GM19239 (cell line): Measurements from ENCODE around the gene CDK6.

Experiments used
- DNase-seq: peaks from one replicate; pipeline ENCODE4 v3.0.0; 2011; ENCODE audit warnings: low spot score; ENCODE audit not compliant: insufficient read length
- FAIRE-seq: peaks from 2 replicates; lab custom pipeline; 2011; peaks lifted over from hg19 to GRCh38; lab: Jason Lieb, UNC

CDK6 gene

DNA sequence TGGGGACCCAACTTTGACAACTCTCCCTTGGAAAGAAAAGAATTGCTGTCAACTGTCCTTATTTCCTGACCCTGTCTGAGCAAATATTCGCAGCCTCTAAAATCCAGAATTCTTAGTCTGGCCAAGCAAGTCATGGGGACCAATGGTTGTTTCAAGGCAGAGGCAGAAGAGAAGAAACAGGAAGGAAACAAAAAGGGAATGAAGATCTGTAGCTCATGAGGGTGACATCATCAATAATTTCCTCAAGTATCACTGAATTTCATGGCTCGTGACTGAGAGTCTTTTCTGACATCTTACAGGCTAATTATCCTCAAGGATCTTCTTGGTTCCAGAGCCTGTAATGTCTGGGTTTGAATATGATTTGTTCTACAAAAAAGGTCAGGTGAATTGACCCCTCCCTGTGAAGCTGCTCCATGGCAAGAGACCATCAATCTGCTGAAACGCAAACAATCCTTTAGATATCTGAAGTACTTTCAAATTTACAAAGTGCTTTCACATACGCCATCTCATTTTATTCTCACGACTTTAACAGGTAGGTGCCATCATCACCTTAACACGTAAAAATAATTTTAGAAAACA lies 5.8 kb downstream of the CDK6 start:
- no peak for DNase-seq
- peak; percentile 80 for FAIRE-seq

DNA sequence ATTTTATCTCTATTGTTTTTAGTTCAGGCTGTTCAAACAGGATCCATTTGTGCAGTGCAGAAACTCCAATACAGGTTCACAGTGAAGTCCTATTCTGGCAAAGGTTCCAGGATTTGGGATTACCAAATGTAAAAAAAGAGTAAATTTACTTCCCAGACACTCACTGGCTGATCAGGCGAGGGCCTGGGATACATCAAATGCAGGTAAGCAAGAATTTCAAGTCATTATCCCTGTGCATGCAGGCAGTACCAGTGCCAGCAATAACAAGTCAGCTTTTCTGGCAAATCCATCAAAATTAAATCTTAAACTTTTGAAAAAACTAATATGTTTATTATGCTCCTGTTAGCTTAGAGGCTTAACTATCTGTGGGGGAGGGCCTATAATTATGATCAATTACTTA lies 6.3 kb downstream of the CDK6 start:
- DNase-seq (no peak), FAIRE-seq (no peak)

DNA sequence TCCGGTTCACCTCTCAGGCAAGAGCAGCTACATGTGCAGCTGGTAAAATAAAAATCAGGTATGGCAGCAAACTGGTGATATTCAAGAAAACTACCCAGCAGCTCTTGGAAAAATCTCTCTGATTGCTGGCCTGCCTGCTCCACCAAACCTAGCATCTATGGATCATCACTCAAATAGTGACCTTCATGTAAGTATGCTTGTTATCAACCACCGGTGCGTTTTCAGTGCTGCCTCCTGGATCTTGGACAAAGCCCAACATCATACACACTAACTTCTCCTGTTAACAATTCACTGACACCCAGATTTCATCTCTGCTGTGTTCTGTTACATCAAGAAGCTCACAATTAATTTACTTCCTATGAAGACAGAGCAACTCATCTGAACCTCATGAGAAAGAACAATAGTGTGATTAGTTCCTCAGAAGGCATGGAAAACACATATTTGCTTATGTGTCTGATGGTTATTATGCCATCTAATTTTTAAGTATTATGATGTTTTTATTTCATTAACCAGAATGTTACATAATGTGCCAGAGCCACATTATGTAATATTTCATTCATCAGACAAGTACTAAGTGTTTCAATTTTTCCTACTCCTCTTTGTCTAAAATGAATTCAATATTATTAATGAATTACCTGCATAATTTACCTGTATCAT lies 8.8 kb downstream of the CDK6 start:
- DNase-seq (no peak), FAIRE-seq (peak; percentile 35)

DNA sequence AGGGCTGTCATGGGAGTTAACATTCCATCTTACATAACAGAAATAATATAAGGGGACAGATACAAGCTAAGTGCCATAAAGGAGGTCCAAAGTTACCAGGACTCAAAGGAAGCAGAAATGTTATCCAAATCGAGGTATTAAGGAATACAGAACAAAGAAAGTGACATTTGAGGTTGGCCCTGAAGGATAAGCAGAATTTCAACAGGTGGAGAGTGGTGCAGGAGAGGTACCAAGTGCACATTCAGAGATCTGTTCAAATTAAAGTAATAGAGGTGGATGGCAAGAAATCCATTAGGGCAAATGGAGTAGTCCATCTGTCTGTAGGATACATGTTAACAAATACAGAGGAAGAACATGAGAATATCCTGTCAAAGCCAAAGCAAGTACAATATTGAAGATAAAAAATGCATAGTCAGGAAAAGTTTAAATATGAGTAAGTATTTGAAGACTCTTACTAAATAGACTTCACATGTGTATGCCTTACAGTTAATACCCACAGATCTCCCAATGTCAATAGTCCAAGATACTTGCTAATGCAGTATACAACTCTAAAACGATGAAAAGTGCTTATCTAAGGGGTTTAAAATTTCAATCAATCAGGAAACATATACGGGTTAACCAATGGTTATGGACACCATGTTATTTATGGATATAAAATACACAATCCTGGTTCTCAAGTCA lies 10.0 kb downstream of the CDK6 start:
- no peak for DNase-seq
- no peak for FAIRE-seq

DNA sequence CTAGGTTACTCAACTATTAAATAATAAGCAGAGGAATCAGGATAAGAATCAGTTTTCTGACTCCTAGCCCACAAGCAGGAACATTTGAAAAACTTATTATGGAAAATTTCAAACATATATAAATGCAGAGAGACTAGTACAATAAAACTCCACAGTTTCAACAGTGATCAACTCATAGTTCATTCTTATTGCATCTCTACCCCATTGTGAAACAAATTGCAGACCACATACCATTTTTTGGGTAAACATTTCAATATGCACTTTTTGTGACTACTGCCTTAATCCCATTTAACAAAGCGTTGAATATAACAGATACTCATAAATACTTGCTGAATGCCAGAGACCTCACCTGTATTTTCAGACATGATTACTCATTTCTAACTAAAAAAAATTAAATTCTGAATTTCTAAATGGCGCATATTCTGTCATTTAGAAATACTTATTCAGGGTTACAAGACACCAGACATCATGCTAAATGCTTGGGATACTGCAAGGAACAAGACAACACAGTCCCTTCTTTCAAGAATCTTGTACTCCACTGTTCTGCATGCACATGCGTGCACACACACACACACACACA lies 11.4 kb downstream of the CDK6 start:
- no peak for DNase-seq
- peak; percentile 55 for FAIRE-seq

DNA sequence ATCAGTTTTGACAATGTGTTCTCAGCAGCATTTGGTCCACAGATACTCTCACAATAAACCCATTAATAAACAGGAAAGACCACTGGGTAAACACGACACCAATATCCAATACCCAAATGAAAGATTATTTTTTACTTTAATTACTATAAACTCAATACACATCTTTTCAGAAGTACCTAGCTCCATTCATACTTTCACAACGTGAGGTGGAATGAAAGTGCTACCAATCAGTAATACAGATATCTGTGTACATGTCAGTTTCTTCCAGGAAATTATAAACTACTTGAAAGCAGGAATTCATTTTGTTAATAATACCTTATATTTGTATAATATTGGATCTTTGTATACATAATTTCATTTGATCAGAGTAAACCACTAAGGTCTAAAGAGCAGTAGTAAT lies 11.9 kb downstream of the CDK6 start:
- DNase-seq (no peak), FAIRE-seq (peak; percentile 47)

DNA sequence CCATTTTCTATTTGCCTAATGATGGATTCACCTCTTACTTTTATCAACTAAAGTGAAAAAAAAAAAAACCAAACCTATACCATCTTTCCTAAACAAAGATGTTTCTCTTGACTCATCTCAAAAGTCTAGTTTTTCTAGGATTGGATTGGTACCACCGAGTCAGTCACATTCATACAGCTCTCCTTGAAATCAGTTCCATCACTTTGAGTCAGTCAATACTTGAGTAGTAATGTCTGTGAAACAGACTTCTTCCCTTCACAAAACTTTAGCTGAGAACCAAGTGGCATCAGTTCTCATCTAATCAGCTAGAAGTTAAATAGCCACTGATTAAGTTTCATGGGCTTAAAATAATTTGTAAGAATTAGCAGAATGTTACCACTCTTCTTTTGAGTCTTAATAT lies 13.3 kb downstream of the CDK6 start:
- FAIRE-seq: peak; percentile 79
- no peak for DNase-seq

DNA sequence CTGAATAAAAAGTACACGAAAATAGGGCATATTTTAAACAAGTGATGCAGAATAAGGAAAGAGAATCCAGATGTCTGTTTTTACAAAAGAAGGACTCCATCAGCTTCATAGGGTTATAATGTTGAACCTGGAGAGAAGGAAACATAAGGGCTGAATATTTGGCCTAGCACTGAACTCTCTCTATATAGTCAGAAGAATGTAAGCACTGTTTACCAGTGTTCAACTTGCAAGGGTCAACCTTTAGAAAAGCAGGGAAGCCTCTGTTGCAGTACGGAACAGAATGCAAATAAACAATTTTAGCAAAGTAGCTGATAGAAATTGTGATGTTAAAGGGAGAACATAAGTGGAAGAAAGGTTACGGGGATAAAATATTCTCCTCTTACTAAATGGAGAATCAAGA lies 16.2 kb downstream of the CDK6 start:
- DNase-seq: no peak
- FAIRE-seq: peak; percentile 61

DNA sequence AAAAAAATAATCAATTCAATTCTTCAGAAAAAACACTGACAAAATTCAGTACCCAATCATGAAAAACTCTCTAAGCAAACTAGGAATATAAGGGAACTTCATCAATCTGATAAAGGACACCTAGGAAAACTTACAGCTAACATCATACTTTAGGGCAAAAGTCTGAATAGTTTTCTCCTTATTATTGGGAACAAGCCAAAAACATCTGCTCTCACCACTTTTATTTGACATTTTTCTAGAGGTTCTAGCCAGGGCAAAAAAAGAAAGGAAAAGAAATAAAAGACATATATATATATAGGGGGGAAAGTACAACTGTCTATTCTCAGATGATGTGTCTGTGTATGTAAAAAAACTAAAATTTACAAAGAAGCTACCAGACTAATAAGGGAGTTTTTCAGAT lies 19.0 kb downstream of the CDK6 start:
- DNase-seq: no peak
- peak; percentile 66 for FAIRE-seq

DNA sequence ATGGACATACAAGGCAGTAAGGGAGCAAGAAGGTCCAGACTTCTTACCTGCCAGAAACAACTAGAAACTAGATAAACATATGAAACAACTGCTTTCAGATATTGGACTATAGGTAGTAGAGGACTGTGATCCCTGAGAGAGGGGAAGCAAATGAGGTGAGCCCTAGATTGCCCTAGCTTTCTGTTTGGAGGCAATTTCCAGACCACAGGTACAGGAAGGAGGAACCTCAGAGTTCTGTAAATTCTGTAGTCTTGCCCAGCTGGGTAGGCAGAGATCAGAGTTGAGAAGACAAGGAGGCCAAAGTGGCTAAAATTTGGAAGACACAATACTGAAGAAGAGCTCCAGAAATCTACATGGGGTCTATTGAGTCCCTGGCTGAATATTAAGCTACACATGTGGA lies 21.0 kb downstream of the CDK6 start:
- FAIRE-seq (peak; percentile 91), DNase-seq (no peak)

DNA sequence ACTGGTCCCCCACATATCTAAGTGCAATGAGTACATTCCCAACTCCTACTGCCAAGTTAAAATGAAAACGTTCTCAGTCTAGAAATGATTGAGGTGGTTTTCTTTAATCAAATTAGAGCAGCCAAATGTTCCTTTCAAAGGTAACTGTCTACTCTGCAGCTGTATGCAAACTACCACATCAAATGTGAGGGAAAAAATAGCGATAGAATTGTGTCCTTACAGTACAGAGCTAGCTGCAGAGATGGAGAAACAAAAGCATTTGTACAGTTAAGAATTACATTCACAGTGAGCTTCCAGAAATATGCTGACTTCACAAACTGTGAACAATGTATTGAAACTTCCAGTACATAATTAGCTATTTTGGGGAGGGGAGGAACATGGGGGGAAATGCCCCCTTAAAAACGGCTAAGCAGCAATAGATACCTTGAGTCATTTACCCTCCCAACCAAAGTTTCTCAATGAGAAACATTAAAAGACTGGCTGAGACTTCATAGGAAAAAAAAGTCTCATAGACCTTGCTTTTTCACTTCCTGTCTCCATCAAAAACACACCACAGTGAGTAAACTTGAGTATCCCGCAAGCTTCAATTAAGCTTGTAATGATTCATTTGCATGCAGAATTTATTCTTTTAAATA lies 22.9 kb downstream of the CDK6 start:
- FAIRE-seq: peak; percentile 95
- DNase-seq: no peak

DNA sequence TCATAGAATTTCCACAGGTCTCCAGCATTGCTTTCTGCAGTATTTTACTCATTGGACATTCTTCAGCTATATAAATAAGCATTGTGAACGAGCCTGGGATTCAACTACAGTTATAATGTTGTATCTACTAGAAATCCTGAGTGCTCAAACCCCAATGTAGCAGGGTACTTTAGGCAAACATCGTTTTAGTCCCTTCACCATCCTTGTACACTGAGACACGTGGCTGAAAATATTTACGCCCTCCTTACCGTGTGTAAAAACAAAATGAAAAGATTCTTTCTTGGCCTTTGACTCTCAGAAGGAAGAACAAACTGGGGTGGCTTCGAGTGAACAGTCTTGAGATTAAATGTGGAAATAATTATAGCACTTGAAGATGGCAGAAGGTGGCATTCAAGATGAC lies 25.2 kb downstream of the CDK6 start:
- FAIRE-seq (peak; percentile 56), DNase-seq (no peak)

DNA sequence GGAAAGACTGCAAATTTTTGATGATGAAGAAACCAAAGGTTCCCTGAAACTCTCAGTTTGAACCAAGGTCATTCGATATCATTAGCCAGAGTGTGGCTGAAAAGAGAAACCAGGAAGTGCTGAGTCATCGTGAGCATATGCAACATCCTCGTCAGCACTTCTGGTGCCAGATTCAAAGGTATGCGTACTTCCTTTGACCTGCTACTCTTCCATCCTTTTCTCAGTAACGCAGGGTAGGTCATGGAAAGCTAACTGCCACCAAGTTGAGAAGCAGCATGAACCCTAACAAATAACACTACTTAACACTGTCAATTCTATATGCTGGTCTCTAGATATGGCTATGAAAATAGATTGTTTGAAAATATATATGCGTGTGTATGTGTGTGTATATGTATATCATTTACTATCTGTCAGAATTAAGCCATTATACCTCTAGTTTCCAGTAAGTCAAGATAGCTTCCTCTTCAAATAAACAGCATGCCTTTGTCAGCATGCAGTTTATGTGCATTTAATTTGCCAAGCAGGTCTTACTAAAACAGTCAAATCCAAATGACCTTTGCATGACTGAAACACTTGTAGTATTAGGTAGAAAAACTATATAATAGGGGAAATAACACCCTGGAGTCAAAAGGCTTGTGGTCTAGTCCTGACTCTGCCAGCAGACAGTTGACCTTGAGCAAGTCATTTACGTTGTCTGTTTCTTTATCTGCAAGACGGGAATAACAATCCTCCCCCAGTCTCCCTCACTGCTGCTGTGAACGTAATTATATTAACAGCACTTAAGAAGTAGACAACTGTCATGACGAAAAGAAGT lies 26.4 kb downstream of the CDK6 start:
- FAIRE-seq (peak; percentile 98), DNase-seq (no peak)

DNA sequence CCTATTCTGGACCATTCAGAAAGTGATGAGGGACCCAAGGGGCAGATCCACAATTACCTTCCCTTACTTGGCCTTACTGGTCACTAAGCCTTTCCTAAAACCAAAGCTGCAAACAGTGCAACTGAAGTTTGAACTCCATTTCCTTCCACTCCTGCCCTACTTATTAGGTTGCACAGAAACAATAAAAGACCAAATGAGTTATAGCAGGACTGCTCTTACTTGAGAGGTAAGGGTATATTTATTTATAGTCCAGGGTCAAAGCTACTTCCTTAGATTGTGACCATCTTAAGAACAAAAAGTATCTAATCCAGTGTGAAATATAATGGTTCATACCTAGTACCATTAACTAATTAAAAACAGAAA lies 27.0 kb downstream of the CDK6 start:
- no peak for FAIRE-seq
- DNase-seq: no peak

DNA sequence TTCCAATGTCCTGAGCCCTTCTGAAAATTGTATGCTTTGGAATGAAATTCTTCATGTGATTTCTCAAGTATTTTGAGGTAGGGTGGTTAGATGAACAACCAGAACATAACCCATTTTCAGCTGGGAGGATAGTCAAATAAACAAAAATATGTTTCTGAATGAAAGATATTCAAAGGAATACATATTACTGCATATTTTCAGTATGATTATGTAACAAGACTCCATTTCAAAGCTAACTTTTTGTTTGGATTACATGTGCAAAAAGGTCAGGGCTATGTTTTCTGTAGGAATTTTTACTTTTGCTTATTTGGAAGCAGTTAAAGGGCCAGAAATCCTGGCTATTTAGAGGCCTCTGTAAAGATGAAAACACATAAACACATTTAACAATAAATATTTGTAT lies 27.7 kb downstream of the CDK6 start:
- DNase-seq: no peak
- peak; percentile 45 for FAIRE-seq

DNA sequence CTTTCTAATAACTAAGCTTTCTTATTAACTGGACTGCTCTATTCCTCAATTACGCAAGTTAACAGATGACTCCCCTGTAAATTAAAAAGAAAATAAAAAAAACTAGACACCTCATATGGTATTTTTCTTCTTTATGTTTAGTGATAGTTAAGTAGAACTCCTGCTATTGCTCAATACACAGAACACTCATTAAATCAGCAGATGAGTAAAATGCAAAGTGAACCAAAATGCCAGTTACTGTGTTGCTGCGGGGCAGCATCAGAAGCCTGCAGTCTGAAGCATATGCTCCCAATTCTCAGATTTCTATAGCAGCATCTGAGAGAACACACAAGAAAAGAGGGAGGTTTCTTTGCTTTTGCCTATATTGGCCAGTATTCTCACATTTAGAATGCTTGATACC lies 28.4 kb downstream of the CDK6 start:
- peak; percentile 76 for FAIRE-seq

DNA sequence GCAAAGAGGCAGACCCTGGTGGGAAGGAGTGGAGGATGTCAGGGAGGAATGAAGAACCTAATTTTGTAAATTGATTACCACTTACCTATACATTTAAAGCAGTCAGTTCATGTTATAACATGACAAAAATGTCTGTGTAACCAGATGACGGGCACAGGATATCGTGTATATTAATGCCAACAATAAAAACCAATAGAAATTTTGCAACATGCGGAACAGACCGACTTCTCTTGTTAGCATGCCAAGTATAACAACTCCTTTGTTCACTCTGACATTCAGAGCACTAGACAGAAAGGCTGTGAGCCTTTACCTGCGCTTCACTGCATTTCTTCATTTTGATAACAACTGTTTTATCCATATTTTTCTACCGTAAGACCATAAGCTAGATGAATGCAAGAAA lies 29.9 kb downstream of the CDK6 start:
- peak; percentile 26 for FAIRE-seq
- DNase-seq: no peak

More for the DNA sequence above, 28.4 kb downstream of the CDK6 start:
- DNase-seq: no peak

DNA sequence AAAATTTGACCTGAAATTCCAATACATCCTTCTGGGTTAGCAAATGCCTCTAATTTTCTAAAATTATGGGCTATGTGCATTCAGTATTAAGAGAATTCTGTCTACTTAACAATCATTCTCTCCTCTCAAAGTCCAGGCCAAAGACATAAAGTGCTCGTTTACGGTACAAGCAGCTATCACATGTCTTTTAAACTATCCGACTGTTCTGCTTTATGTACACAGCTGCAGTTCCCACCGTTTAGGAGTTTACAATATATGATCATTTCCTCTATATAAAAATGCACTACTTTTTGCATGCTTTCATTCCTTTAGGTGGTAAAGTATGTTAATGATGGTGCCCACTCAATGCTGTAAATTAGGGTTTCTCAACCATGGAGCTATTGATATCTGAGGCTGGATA lies 34.0 kb downstream of the CDK6 start:
- DNase-seq: no peak
- FAIRE-seq: no peak

DNA sequence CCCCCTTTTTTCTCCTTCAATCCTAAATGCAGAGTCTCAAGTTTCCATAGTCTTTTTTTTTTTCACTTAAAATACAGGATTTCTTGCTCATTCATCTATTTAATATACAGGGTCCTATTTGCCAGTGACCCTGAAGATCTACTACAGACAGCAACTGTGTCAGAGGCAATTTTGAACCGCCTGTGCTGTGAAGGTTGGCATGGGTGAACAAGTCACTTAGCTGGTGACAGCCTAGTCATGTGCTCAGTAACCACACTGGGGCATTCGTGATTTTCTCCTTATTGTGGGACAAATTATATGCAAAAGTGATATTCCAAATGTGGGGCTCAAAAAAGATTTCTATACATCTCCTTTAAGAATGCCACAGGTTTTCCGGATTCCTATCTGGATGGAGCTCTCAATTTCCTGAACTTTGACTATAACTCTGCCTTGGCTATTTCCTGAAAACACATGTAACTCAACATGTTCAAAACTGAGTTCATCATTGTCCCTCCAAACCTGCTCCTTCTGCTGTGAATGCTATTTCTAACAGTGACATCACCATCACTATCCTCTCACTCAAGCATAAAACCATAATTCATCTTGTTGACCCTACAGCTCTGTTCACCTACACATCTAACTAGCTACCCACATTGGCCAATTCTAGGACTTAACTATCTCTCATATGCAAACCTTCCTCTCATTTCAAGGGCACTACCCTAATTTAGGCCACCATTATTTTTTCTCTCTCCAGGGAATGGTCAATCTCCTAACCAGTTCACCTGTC lies 36.7 kb downstream of the CDK6 start:
- DNase-seq (no peak), FAIRE-seq (no peak)
